Body of pancreas (tissue), 4 donors: Measurements from ENCODE around the gene ZNF688. TPM values are rescaled to one million over a fixed set of nuclear protein-coding genes. Genes with fewer than 3 reads are reported as not detected.
A peak's percentile ranks its signal among the peaks of the same experiment; 100 is the strongest.

ENCODE experiments used
- ATAC-seq: fragments of 150-250 bp; one replicate; pipeline ENCODE4 v1.9.1; 2016
- DNase-seq, 4 donors: peaks; one replicate each; pipeline ENCODE4 v3.0.0-alpha.2; 2019
- H3K27ac ChIP-seq, 4 donors: fragments of 200-600 bp; sonication (generic); 1 replicate in 3 of 4; 2 replicates in 1 of 4; pipeline versions ENCODE4 v1.5.1 to v1.6.1; 2016 to 2019; ENCODE audit warnings: mild to moderate bottlenecking in 1 of 4, mixed read lengths in 1 of 4, moderate library complexity in 1 of 4
- H3K27me3 ChIP-seq, 2 donors: fragments of 200-600 bp; sonication (generic); one replicate each; pipeline ENCODE4 v1.6.0; 2016; ENCODE audit warnings: mild to moderate bottlenecking in 1 of 2
- H3K36me3 ChIP-seq, 2 donors: fragments of 200-600 bp; sonication (generic); replicated peaks in 1 of 2; 2 replicates each; pipeline ENCODE4 v1.5.1; 2016; ENCODE audit warnings: low read depth in 2 of 2; ENCODE audit not compliant: insufficient read depth in 1 of 2
- H3K4me1 ChIP-seq: fragments of 200-600 bp; sonication (generic); one replicate; pipeline ENCODE4 v1.6.0; 2016
- H3K4me3 ChIP-seq, 2 donors: fragments of 200-600 bp; sonication (generic); 1 replicate in 1 of 2; 2 replicates in 1 of 2; pipeline ENCODE4 v1.5.1; 2016 to 2019
- H3K9me3 ChIP-seq, 3 donors: fragments of 200-600 bp; sonication (generic); 1 replicate in 2 of 3; 2 replicates in 1 of 3; pipeline ENCODE4 v1.5.1; 2016
- POLR2A ChIP-seq, 3 donors: fragments of 450-650 bp; IDR thresholded peaks; one replicate each; pipeline ENCODE4 v1.6.1; 2016; ENCODE audit warnings: antibody characterized with exemption in 3 of 3, mild to moderate bottlenecking in 2 of 3
- WGBS, 2 donors: methylation state at CpG; one replicate each; pipeline ENCODE4 v1.1.5; 2017; 5-methylcytosine and 5-hydroxymethylcytosine counted together
- intact Hi-C: fragments of 100-400 bp; cut with DNase I; formaldehyde crosslinking; loops from one replicate; pipeline ENCODE4 v1.15.1; 2023
- total RNA-seq, 2 donors: library from RNA; depleted of rRNA; stranded (reverse); fragments of >200 nt; gene quantifications; one replicate each; pipeline ENCODE4 v1.1.0, GENCODE V29; 2016
- TF ChIP-seq, protein P1 (sequence below), 7 experiments: fragments of 450-650 bp in 4 of 7; fragments of 200-600 bp in 3 of 7; sonication (generic) in 3 of 7; IDR thresholded peaks; one replicate each; pipeline ENCODE4 v1.5.1; 2016 to 2019; ENCODE audit warnings: antibody characterized with exemption in 7 of 7

ZNF688 gene
- total RNA-seq, 2 donors from 2014 or later: 19.2 to 27.4 TPM

DNA sequence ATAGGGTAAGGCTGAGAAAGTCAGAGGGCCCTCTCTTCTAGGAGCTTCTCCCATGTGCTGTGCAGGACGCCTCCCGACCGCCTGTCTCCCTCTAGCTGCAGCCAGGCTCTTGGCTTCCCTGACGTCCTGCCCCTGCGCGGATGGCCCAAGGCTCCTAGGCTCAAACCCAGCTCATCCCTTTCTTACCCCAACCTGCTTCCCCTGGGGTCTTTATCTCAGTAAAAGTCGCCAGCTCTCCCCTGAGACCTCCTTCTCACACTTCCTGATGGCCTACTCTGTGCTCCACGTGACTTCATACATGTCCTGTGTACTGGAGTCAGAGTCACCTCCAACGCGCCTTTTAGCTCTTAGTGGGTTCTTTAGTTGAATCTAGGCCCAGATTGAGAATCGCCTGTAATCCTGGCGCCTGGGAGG is 35.7 kb downstream of the ZNF688 start:
- Histone ChIP-seq H3K27ac (peak overlapping the region; percentile 92 to 98 (median 96)), H3K4me1 (peaks cover 44% of the 10 kb centered on the region), H3K27me3 (no peaks in the 10 kb centered on the region), H3K36me3 (peaks cover 0 to 2% of the 10 kb centered on the region in 2 donors), H3K4me3 (peak overlapping the region in 1 of 2 donors; percentile 79), H3K9me3 (no peaks in the 10 kb centered on the region)
- 20% methylated on average over 12 of the region's 12 CpGs for WGBS, 2 donors
- DNase-seq (peak; percentile 76 to 86 (median 83)), ATAC-seq (peak; percentile 65)
- TF ChIP-seq, protein P1, sequence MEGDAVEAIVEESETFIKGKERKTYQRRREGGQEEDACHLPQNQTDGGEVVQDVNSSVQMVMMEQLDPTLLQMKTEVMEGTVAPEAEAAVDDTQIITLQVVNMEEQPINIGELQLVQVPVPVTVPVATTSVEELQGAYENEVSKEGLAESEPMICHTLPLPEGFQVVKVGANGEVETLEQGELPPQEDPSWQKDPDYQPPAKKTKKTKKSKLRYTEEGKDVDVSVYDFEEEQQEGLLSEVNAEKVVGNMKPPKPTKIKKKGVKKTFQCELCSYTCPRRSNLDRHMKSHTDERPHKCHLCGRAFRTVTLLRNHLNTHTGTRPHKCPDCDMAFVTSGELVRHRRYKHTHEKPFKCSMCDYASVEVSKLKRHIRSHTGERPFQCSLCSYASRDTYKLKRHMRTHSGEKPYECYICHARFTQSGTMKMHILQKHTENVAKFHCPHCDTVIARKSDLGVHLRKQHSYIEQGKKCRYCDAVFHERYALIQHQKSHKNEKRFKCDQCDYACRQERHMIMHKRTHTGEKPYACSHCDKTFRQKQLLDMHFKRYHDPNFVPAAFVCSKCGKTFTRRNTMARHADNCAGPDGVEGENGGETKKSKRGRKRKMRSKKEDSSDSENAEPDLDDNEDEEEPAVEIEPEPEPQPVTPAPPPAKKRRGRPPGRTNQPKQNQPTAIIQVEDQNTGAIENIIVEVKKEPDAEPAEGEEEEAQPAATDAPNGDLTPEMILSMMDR (IDR thresholded peaks at IDR 0.05): peak; percentile 48 to 80 (median 70)
- no peak for TF ChIP-seq POLR2A (IDR thresholded peaks at IDR 0.05)
- intact Hi-C loops: no loop called here

DNA sequence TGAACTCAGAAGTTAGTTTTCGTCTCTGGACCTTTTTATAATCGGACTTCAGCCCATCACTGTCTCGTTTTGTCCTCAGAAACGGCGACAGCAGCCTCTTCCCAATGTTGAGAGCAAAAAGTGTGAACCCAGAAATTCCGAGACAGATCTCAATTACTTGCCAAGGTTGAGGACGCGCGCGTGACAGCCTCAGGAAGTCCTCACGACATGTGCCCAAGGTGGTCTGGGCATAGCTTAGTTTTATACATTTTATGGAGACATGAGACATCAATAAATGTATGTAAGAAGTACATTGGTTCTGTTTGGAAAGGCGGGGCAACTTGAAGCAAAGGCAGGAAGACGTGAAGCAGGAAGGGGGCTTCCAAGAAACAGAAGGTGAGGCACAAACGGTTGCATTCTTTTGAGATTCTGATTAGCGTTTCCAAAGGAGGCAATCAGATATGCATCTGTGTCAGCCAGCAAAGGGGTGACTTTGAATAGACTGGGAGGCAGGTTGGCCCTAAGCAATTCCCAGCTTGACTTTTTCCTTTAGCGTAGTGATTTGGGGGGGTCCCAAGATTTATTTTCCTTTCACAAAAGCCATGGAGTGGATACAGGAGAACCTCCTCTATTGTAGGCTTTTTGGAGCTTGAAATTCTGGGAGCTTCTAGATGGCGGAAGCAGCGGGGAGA is 36.3 kb downstream of the ZNF688 start:
- no peaks in the 10 kb centered on the region for H3K27me3 ChIP-seq
- intact Hi-C loops: no loop called here
- ATAC-seq (peak; percentile 19), DNase-seq (no peak)
- H3K36me3 ChIP-seq: peaks cover 0 to 2% of the 10 kb centered on the region in 2 donors
- TF ChIP-seq, protein P1 (IDR thresholded peaks at IDR 0.05): no peak
- peak in 1 of 3 donors; percentile 87 for TF ChIP-seq POLR2A (IDR thresholded peaks at IDR 0.05)
- peak overlapping the region; percentile 92 to 98 (median 96) for H3K27ac ChIP-seq
- 4 to 6% methylated on average over 18 of the region's 18 CpGs for WGBS, 2 donors
- H3K9me3 ChIP-seq: no peaks in the 10 kb centered on the region
- peaks cover 43% of the 10 kb centered on the region for H3K4me1 ChIP-seq
- H3K4me3 ChIP-seq: peak overlapping the region; percentile 77 to 79

DNA sequence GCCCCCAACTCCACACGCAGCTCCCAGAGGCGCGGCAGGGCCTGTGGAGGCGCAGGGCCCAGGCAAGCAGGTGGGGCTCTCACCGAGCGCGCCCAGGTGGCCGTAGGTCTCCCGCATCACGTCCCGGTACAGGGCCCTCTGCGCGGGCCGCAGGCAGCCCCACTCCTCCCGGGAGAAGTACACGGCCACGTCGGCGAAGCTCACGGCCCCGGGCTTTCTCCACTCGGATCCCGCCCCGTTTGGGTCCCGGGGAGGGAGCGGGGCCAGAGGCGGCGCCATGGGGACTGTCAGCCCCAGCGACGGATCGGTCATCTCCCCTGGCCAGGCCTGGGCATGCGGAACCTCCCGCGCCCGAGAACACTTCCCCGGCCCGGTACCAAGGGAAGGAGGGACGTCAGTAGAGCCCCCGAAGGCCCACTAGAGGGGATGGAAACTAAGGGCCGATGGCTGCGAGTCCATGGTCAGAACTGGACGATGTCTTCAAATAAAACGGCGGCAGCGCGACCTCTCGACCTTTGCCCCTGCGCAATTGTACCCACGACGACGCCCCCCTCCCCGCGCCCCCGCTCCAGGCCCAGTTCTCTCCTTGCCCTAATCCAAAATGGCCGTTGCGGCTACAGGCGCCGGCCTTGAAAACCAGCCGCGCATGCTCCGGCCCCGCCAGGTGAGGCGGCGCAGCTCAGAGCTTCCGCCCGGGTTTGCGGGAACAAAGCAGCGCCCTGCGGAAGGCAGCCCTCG is 37.0 kb downstream of the ZNF688 start, which contains the start of gene ZNF747:
Gene ZNF747 (minus strand): TSS at position 491 of the 738 bp plus-strand sequence. CDS start 179 bp downstream, at position 312.
- peak; percentile 93 to 95 (median 94) for DNase-seq
- peaks cover 0 to 2% of the 10 kb centered on the region in 2 donors for H3K36me3 ChIP-seq
- TF ChIP-seq, protein P1 (IDR thresholded peaks at IDR 0.05): peak in 2 of 7 experiments; percentile 11 to 13
- peak in 2 of 3 donors; percentile 59 to 84 for TF ChIP-seq POLR2A (IDR thresholded peaks at IDR 0.05)
- peaks cover 39% of the 10 kb centered on the region for H3K4me1 ChIP-seq
- no peaks in the 10 kb centered on the region for H3K9me3 ChIP-seq
- H3K27ac ChIP-seq: peak within 1 kb of the TSS; percentile 92 to 98 (median 96)
- 0 to 1% methylated on average over 11 to 70 of the region's 70 CpGs for WGBS, 2 donors
- ATAC-seq: peak; percentile 92
- intact Hi-C loops: no loop called here
- H3K27me3 ChIP-seq: no peaks in the 10 kb centered on the region
- H3K4me3 ChIP-seq: peak within 1 kb of the TSS; percentile 77 to 79

DNA sequence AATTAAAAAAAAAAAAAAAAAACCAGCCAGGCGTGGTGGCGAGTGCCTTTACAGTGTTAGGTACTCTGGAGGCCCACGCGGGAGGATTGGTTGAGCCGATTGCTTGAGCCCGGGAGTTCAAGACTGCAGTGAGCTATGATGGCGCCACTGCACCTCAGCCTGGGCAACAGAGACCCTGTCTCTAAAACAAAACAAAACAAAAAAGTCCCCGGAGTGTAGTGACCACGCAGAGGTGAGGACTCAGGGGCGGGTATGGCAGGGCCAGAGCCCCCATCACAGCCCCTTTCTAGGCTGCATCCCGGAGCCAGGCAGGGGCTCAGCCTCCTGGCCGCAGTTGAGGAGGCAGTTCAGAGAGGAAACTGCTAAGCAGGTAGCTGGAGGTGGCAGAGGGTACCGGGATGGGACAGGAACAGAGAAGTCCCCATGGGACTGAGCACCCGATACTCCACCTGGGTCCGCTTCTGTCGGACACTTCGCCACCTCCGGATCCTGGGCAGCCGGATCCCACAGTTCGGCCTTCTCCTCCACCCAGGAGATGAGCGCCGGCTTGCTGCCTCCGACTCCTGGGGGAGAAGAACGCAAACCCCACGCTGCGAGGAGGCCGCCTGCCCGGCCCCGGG is 37.7 kb downstream of the ZNF688 start:
- intact Hi-C loops: no loop called here
- peak; percentile 3 for ATAC-seq
- WGBS, 2 donors: 7 to 11% methylated on average over 10 to 29 of the region's 29 CpGs

More for the DNA sequence above, 37.7 kb downstream of the ZNF688 start:
- Histone ChIP-seq H3K4me3 (peak overlapping the region; percentile 77 to 79), H3K27ac (peak overlapping the region; percentile 92 to 98 (median 96)), H3K4me1 (peaks cover 33% of the 10 kb centered on the region), H3K9me3 (no peaks in the 10 kb centered on the region), H3K36me3 (peaks cover 0 to 2% of the 10 kb centered on the region in 2 donors), H3K27me3 (no peaks in the 10 kb centered on the region)
- no peak for DNase-seq
- no peak for TF ChIP-seq POLR2A (IDR thresholded peaks at IDR 0.05)
- TF ChIP-seq, protein P1 (IDR thresholded peaks at IDR 0.05): no peak
